Lung (tissue), 12 donors: ENCODE results near the gene PICK1. TPM values are rescaled to one million over a fixed set of nuclear protein-coding genes. Genes with fewer than 3 reads are reported as not detected.

Experiments used
- ATAC-seq: fragments of 200-7000 bp; cut with Tn5 transposase; one replicate; pipeline ENCODE4 v1.9.1; 2020; ENCODE audit warnings: moderate number of reproducible peaks; ENCODE audit not compliant: insufficient read depth, low FRiP score
- DNase-seq, 3 donors: peaks; one replicate each; pipeline ENCODE4 v3.0.0-alpha.2; 2013 to 2017
- H3K27ac ChIP-seq, 2 donors: one replicate each; pipeline ENCODE4 v1.5.1; 2013; ENCODE audit warnings: mild to moderate bottlenecking in 2 of 2, moderate library complexity in 2 of 2, control low read depth in 1 of 2, inconsistent platforms in 1 of 2, low read depth in 1 of 2, low read length in 1 of 2
- H3K27me3 ChIP-seq, 3 donors: one replicate each; pipeline ENCODE4 v1.5.1; 2013; ENCODE audit warnings: low read length in 2 of 3; ENCODE audit not compliant: control insufficient read depth in 3 of 3, insufficient read depth in 3 of 3
- H3K36me3 ChIP-seq, 4 donors: one replicate each; pipeline ENCODE4 v1.5.1; 2013; ENCODE audit warnings: low read length in 4 of 4, mild to moderate bottlenecking in 1 of 4, moderate library complexity in 1 of 4; ENCODE audit not compliant: control insufficient read depth in 4 of 4, insufficient read depth in 4 of 4
- H3K4me1 ChIP-seq, 5 donors: one replicate each; pipeline ENCODE4 v1.5.1; 2013; ENCODE audit warnings: low read length in 5 of 5, mild to moderate bottlenecking in 2 of 5, moderate library complexity in 1 of 5; ENCODE audit not compliant: control insufficient read depth in 5 of 5, insufficient read depth in 5 of 5
- H3K4me3 ChIP-seq: one replicate; pipeline ENCODE4 v1.5.1; 2013; ENCODE audit warnings: mild to moderate bottlenecking, control low read depth, moderate library complexity
- H3K9ac ChIP-seq, 2 donors: one replicate each; pipeline ENCODE4 v1.5.1; 2013; ENCODE audit warnings: low read length in 2 of 2, control low read depth in 1 of 2; ENCODE audit not compliant: insufficient read depth in 1 of 2
- H3K9me3 ChIP-seq, 4 donors: one replicate each; pipeline ENCODE4 v1.5.1; 2013; ENCODE audit warnings: low read length in 3 of 4, mild to moderate bottlenecking in 1 of 4, moderate library complexity in 1 of 4; ENCODE audit not compliant: control insufficient read depth in 4 of 4, insufficient read depth in 3 of 4
- WGBS, 2 donors: extraction: QIAGEN DNeasy Blood & Tissue Kit; methylation state at CpG; one replicate each; pipeline ENCODE4 v1.1.7; 2013; 5-methylcytosine and 5-hydroxymethylcytosine counted together
- polyA plus RNA-seq, 2 donors: library from polyadenylated mRNA; stranded (reverse); fragments of 200-250 nt; gene quantifications; one replicate each; pipeline ENCODE4 v1.2.1, GENCODE V29; 2013
- total RNA-seq, 2 donors: library from RNA; depleted of rRNA in 1 of 2; stranded (reverse); fragments of >200 nt in 1 of 2; gene quantifications; one replicate each; pipeline ENCODE4 v1.2.1, GENCODE V29; 2014 to 2021
- TF ChIP-seq, protein P1 (sequence below): IDR thresholded peaks from 2 replicates; pipeline ENCODE4 v1.5.1; 2012; ENCODE audit warnings: mild to moderate bottlenecking; ENCODE audit errors: control extremely low read depth, extremely low read depth
- donor health status: control.
- donor health status: control.
- donor health status: Bipolar disorder and iron deficiency.
- donor health status: healthy.
- donor health status: DM: yes; HTN: yes; CAD: no.

Gene PICK1
- total and polyA plus RNA-seq, 4 donors, result 32.4 to 45.6 (median 37.3) TPM

DNA sequence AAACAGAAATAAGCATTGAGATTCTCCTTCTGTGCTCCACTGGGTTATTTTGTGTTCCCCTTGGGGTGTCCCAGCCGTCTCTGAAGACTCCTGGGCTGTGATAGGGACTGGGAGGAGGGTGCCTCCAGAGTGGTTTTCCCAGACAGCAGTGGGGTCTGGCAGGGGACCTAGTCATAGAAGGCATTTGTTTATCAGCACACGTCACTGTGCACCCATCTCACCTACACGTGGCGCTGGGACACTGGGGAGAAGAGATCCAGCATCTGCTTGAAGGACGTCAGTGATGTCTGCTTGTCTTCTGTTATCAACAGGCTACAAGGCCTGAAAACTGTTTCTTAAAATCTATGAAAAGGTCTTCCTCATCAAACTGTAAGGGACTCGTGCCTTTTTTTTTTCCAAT, 34.2 kb upstream of the PICK1 start:
- Histone ChIP-seq H3K36me3 (no peaks in the 10 kb centered on the region), H3K4me1 (no peaks in the 10 kb centered on the region), H3K27ac (no peak overlapping the region), H3K9me3 (no peaks in the 10 kb centered on the region), H3K27me3 (no peaks in the 10 kb centered on the region), H3K9ac (no peak overlapping the region), H3K4me3 (no peak overlapping the region)
- ATAC-seq (no peak), DNase-seq (no peak)
- 91% methylated on average over 6 of the region's 6 CpGs for WGBS, 2 donors
- TF ChIP-seq, protein P1, sequence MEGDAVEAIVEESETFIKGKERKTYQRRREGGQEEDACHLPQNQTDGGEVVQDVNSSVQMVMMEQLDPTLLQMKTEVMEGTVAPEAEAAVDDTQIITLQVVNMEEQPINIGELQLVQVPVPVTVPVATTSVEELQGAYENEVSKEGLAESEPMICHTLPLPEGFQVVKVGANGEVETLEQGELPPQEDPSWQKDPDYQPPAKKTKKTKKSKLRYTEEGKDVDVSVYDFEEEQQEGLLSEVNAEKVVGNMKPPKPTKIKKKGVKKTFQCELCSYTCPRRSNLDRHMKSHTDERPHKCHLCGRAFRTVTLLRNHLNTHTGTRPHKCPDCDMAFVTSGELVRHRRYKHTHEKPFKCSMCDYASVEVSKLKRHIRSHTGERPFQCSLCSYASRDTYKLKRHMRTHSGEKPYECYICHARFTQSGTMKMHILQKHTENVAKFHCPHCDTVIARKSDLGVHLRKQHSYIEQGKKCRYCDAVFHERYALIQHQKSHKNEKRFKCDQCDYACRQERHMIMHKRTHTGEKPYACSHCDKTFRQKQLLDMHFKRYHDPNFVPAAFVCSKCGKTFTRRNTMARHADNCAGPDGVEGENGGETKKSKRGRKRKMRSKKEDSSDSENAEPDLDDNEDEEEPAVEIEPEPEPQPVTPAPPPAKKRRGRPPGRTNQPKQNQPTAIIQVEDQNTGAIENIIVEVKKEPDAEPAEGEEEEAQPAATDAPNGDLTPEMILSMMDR, result no peak

DNA sequence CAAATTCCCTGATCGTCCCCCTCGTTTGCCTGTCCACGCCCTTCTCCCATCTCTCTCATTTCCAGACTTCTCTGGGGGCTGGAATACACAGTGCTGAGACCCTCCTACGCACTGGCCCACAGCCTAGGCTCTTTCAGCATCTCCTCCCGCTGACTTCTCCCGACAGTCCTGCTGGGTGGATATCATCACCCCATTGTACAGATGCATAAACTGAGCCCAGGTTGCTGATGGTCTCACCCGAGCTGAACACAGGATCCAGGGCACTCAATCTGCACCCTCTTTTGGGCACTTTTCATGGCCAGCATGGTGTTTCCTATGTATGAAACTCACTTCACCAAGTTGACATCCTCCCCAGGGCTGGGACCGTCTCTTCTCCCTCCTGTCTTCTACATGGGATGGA, 31.7 kb upstream of the PICK1 start:
- Histone ChIP-seq H3K9ac (no peak overlapping the region), H3K27me3 (no peaks in the 10 kb centered on the region), H3K4me3 (no peak overlapping the region), H3K27ac (no peak overlapping the region), H3K36me3 (no peaks in the 10 kb centered on the region), H3K4me1 (peaks cover 0 to 4% (median 0%) of the 10 kb centered on the region in 5 donors), H3K9me3 (no peaks in the 10 kb centered on the region)
- ATAC-seq, result no peak
- no peak for DNase-seq
- TF ChIP-seq, protein P1, result no peak
- 94% methylated on average over 8 of the region's 8 CpGs for WGBS, 2 donors

DNA sequence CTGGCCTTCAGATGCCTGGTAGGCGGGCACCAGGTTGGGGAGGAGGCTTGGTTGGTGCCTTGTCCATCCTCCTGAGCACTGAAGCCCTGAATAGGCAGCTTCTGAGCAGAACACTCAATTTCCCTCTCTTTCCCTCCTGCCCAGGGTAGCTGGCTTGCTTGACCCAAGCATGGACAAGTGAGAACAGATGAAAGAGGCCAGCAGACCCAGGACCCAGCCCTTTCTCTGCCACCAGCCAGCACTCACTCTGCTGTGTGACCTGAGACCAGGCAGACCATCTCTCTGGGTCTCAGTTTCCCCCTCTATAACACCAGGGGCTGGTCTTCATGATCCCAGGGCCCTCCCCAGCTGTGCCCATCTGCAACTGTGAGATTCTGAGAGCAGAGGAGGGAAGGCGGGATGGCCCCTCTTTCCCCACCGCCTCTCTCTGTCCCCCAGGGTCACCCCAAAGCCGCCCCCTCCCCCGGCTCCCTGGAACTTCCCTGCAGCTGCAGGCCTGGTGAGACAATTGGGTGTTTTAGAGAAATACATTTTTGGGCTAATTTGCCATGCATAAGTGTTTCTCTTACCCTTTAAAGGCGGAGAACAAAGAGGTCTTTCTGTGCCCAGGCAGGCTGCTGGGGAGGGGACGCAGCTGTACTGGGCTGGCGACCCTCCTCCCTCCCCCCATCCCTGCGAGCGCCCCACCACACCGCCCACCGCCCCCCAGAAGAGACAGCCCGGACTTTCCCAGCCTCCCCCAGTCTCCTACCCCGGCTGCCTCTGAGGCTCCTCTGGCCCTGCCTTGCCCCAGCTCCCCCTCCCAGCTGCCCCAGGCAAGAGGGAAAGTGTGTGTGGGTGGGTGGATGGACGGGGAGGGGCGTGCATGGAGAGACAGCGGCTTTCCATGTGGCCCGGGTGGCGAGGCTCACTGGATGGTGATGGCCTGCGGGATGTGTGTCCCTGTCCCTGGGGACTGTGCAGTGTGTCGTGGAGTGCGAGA, 30.8 kb upstream of the PICK1 start:
- TF ChIP-seq, protein P1, result no peak
- H3K4me3 ChIP-seq, result no peak overlapping the region
- no peaks in the 10 kb centered on the region for H3K27me3 ChIP-seq
- no peak overlapping the region for H3K27ac ChIP-seq
- no peaks in the 10 kb centered on the region for H3K9me3 ChIP-seq
- H3K36me3 ChIP-seq, result no peaks in the 10 kb centered on the region
- H3K4me1 ChIP-seq, result peaks cover 0 to 4% (median 0%) of the 10 kb centered on the region in 5 donors
- H3K9ac ChIP-seq, result no peak overlapping the region
- ATAC-seq, result no peak
- 82 to 95% methylated on average over 18 to 22 of the region's 22 CpGs for WGBS, 2 donors
- DNase-seq, result no peak
